B cell (primary cell): ENCODE results near the gene TRERF1. TPM values are rescaled to one million over a fixed set of nuclear protein-coding genes. Genes with fewer than 3 reads are reported as not detected.

Source experiments
- ATAC-seq: fragments of 200-7000 bp; cut with Tn5 transposase; one replicate; pipeline ENCODE4 v1.10.0; 2021; ENCODE audit warnings: low read depth, mild to moderate bottlenecking, moderate number of reproducible peaks, moderate library complexity
- CTCF ChIA-PET: fragments of 350-600 bp; sonication (Branson Sonifier 250); formaldehyde crosslinking; loops from one replicate; lab custom pipeline; 2021; ENCODE audit warnings: antibody characterized with exemption, inconsistent platforms; lab: Charles Lee
- POLR2A ChIA-PET: fragments of 350-600 bp; sonication (Branson Sonifier 250); formaldehyde crosslinking; loops from one replicate; lab custom pipeline; 2021; ENCODE audit warnings: antibody characterized with exemption; lab: Charles Lee
- DNase-seq: peaks from one replicate; pipeline ENCODE4 v3.0.0; 2013
- H2AFZ ChIP-seq: 2 replicates; pipeline ENCODE4 v1.6.1; 2012; ENCODE audit warnings: mild to moderate bottlenecking, low read depth, low read length; ENCODE audit not compliant: insufficient read depth, poor library complexity, severe bottlenecking
- H3K27ac ChIP-seq, 2 donors: 1 replicate in 1 of 2; 2 replicates in 1 of 2; pipeline ENCODE4 v1.5.1; 2012 to 2013; ENCODE audit warnings: low read length in 2 of 2, mild to moderate bottlenecking in 2 of 2, moderate library complexity in 1 of 2
- H3K27me3 ChIP-seq, 4 experiments: fragments of 200-600 bp in 1 of 4; sonication (generic) in 1 of 4; replicated peaks in 1 of 4; 1 replicate in 2 of 4; 2 replicates in 2 of 4; pipeline versions ENCODE4 v1.6.1 to v1.7.0; 2013 to 2016; ENCODE audit warnings: low read length in 3 of 4, mild to moderate bottlenecking in 2 of 4, mixed read lengths in 1 of 4, moderate library complexity in 1 of 4; ENCODE audit not compliant: insufficient read depth in 4 of 4, control insufficient read depth in 3 of 4; ENCODE audit errors: control extremely low read depth in 1 of 4
- H3K36me3 ChIP-seq, 2 experiments: replicated peaks in 1 of 2; 1 replicate in 1 of 2; 2 replicates in 1 of 2; pipeline versions ENCODE4 v1.6.1 to v1.7.1; 2013; ENCODE audit warnings: low read length in 1 of 2; ENCODE audit not compliant: insufficient read depth in 2 of 2, control insufficient read depth in 1 of 2; ENCODE audit errors: control extremely low read depth in 1 of 2, extremely low read depth in 1 of 2
- H3K4me1 ChIP-seq, 2 donors: fragments of 200-600 bp in 1 of 2; sonication (generic) in 1 of 2; 1 replicate in 1 of 2; 2 replicates in 1 of 2; pipeline versions ENCODE4 v1.5.1 to v1.6.1; 2013 to 2017; ENCODE audit warnings: low read length in 2 of 2; ENCODE audit not compliant: control insufficient read depth in 2 of 2, insufficient read depth in 2 of 2
- H3K4me2 ChIP-seq: replicated peaks from 2 replicates; pipeline ENCODE3; 2012; ENCODE audit warnings: mild to moderate bottlenecking, low read depth, low read length; ENCODE audit not compliant: poor library complexity, severe bottlenecking
- H3K4me3 ChIP-seq, 5 experiments: fragments of 200-600 bp in 1 of 5; sonication (generic) in 1 of 5; 1 replicate in 3 of 5; 2 replicates in 2 of 5; pipeline versions ENCODE4 v1.5.1 to v1.7.0; 2011 to 2016; ENCODE audit warnings: low read length in 4 of 5, mild to moderate bottlenecking in 4 of 5, low read depth in 2 of 5, control low read depth in 1 of 5, moderate library complexity in 1 of 5; ENCODE audit not compliant: insufficient read depth in 1 of 5; ENCODE audit errors: control extremely low read depth in 1 of 5, extremely low read depth in 1 of 5
- H3K79me2 ChIP-seq: fragments of 200-600 bp; sonication (generic); one replicate; pipeline ENCODE4 v1.6.0; 2016; ENCODE audit warnings: low read length; ENCODE audit not compliant: control insufficient read depth, insufficient read depth
- H3K9ac ChIP-seq: fragments of 200-600 bp; sonication (generic); 2 replicates; pipeline ENCODE4 v1.6.1; 2017; ENCODE audit warnings: mild to moderate bottlenecking, low read length, moderate library complexity
- H3K9me3 ChIP-seq, 3 donors: one replicate each; pipeline versions ENCODE4 v1.6.1 to v1.7.1; 2013; ENCODE audit warnings: low read length in 2 of 3; ENCODE audit not compliant: control insufficient read depth in 2 of 3, insufficient read depth in 1 of 3; ENCODE audit errors: control extremely low read depth in 1 of 3
- H4K20me1 ChIP-seq: 2 replicates; pipeline ENCODE4 v1.6.0; 2012; ENCODE audit warnings: mild to moderate bottlenecking, low read length; ENCODE audit not compliant: insufficient read depth, control insufficient read depth, poor library complexity, severe bottlenecking
- H3K27ac Mint-ChIP-seq: one replicate; pipeline ENCODE4 v1.8.0; 2021; ENCODE audit warnings: mixed read lengths
- H3K27me3 Mint-ChIP-seq: one replicate; pipeline ENCODE4 v1.8.0; 2021; ENCODE audit warnings: mixed read lengths
- H3K4me1 Mint-ChIP-seq: one replicate; pipeline ENCODE4 v1.8.0; 2021; ENCODE audit warnings: mixed read lengths
- H3K4me3 Mint-ChIP-seq: one replicate; pipeline ENCODE4 v1.8.0; 2021; ENCODE audit warnings: mixed read lengths
- H3K9me3 Mint-ChIP-seq: one replicate; pipeline ENCODE4 v1.8.0; 2022; ENCODE audit warnings: mixed read lengths; ENCODE audit not compliant: insufficient read depth
- EZH2 ChIP-seq: IDR thresholded peaks from 2 replicates; pipeline ENCODE4 v1.6.1; 2012; ENCODE audit warnings: borderline replicate concordance, low read depth, mild to moderate bottlenecking, moderate library complexity, low read length; ENCODE audit not compliant: insufficient read depth, poor library complexity, severe bottlenecking
- WGBS: methylation state at CpG from one replicate; pipeline ENCODE4 v1.1.5; 2013; ENCODE audit warnings: missing lambda C conversion rate; ENCODE audit not compliant: insufficient coverage; 5-methylcytosine and 5-hydroxymethylcytosine counted together
- intact Hi-C: fragments of 100-400 bp; cut with micrococcal nuclease; formaldehyde crosslinking; loops from one replicate; pipeline ENCODE4 v1.10.0; 2022
- polyA plus RNA-seq: library from polyadenylated mRNA; depleted of rRNA; stranded (reverse); fragments of >200 nt; gene quantifications from 2 replicates; pipeline ENCODE4 v1.2.3, GENCODE V29; 2012
- total RNA-seq, 2 donors: library from RNA; stranded (reverse); fragments of 120-200 nt in 1 of 2; gene quantifications; 1 replicate in 1 of 2; 2 replicates in 1 of 2; pipeline versions ENCODE4 v1.2.3 to v1.2.4, GENCODE V29; 2013 to 2022
- TF ChIP-seq, protein P1 (sequence below): fragments of 200-600 bp; IDR thresholded peaks from one replicate; pipeline ENCODE4 v1.8.0; 2022; ENCODE audit warnings: antibody characterized with exemption, mild to moderate bottlenecking

TRERF1 gene
- total and polyA plus RNA-seq, 2 donors (not counting 1 experiment from before 2014, with no cell fraction given): 3.5 to 6.7 TPM

DNA sequence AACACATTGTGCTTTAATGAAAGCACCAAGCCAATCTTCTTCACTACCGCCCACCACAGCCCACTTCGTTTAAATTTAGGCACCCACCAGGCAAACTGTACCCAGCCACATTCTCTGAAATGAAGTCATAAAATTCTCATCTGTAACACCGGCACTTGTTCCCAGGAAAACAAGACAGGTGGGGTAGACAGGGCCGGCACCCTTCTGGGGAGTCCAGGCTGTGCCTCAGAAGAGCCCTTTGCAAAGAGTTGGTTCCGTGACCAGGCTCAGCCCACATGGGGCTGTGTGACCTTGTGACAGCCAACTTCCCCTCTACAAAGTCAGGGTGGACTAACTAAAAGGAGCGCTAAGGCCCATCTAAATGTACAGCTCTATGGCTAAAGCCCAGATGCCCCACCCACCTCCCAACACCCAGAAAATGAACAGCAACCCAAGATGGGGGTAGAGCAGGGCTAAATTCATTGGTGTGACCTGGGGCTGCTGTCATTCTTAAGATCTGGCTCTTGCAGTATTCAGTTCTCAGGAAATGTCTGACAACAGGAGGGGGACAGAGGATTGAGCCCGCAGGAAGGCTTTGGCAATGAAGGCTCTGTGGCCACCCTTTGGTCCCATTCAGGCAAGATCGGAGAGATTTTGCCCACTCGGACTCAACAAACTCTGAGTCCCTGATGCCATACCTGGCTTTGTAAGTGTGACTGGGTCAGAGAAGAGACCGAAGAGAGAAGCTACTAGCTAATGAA lies 56.7 kb downstream of the TRERF1 start:
- no peaks in the 10 kb centered on the region for H3K27me3 ChIP-seq
- peak; percentile 21 for DNase-seq
- Mint-ChIP-seq H3K9me3 (no peaks in the 10 kb centered on the region), H3K4me1 (peaks cover 13% of the 10 kb centered on the region), H3K4me3 (peak overlapping the region; percentile 23), H3K27me3 (no peaks in the 10 kb centered on the region), H3K27ac (peak overlapping the region; percentile 4)
- CTCF ChIA-PET: interaction anchor here (0.8 kb wide), 1 partner anchor 86 kb away, joined by 3 read pairs; no protein-coding TSS in a partner anchor
- H3K4me3 ChIP-seq: peak overlapping the region in 1 of 5 experiments; percentile 9
- H3K4me2 ChIP-seq: peak overlapping the region; percentile 37
- H3K79me2 ChIP-seq: no peaks in the 10 kb centered on the region
- POLR2A ChIA-PET: no interaction called here
- peak; percentile 51 for ATAC-seq
- peaks cover 0 to 11% of the 10 kb centered on the region in 2 donors for H3K4me1 ChIP-seq
- no peaks in the 10 kb centered on the region for H4K20me1 ChIP-seq
- no peak overlapping the region for H3K9ac ChIP-seq
- no peak overlapping the region for H3K27ac ChIP-seq
- WGBS: 90% methylated on average over 9 of the region's 10 CpGs
- no peaks in the 10 kb centered on the region for H3K9me3 ChIP-seq
- H3K36me3 ChIP-seq: no peaks in the 10 kb centered on the region
- no peak overlapping the region for H2AFZ ChIP-seq
- TF ChIP-seq, protein P1, sequence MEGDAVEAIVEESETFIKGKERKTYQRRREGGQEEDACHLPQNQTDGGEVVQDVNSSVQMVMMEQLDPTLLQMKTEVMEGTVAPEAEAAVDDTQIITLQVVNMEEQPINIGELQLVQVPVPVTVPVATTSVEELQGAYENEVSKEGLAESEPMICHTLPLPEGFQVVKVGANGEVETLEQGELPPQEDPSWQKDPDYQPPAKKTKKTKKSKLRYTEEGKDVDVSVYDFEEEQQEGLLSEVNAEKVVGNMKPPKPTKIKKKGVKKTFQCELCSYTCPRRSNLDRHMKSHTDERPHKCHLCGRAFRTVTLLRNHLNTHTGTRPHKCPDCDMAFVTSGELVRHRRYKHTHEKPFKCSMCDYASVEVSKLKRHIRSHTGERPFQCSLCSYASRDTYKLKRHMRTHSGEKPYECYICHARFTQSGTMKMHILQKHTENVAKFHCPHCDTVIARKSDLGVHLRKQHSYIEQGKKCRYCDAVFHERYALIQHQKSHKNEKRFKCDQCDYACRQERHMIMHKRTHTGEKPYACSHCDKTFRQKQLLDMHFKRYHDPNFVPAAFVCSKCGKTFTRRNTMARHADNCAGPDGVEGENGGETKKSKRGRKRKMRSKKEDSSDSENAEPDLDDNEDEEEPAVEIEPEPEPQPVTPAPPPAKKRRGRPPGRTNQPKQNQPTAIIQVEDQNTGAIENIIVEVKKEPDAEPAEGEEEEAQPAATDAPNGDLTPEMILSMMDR: no peak
- no peak for TF ChIP-seq EZH2
- intact Hi-C loops: loop anchor here (10.0 kb wide), 1 partner anchor 60 kb away; the partner anchor contains the start of gene TRERF1

GRCh38 chr6:42394151-42394550 lies 57.6 kb downstream of the TRERF1 start:
- no peak for ATAC-seq
- H3K9ac ChIP-seq: no peak overlapping the region
- H3K27ac ChIP-seq: no peak overlapping the region
- H4K20me1 ChIP-seq: no peaks in the 10 kb centered on the region
- H3K27me3 ChIP-seq: no peaks in the 10 kb centered on the region
- CTCF ChIA-PET: no interaction called here
- no peaks in the 10 kb centered on the region for H3K36me3 ChIP-seq
- H3K27me3 Mint-ChIP-seq: no peaks in the 10 kb centered on the region
- TF ChIP-seq, protein P1: no peak
- TF ChIP-seq EZH2: no peak
- H3K4me1 Mint-ChIP-seq: peaks cover 19% of the 10 kb centered on the region
- no peaks in the 10 kb centered on the region for H3K9me3 Mint-ChIP-seq
- H3K4me1 ChIP-seq: peaks cover 0 to 20% of the 10 kb centered on the region in 2 donors
- no peaks in the 10 kb centered on the region for H3K9me3 ChIP-seq
- POLR2A ChIA-PET: no interaction called here
- H3K79me2 ChIP-seq: no peaks in the 10 kb centered on the region
- peak overlapping the region in 1 of 5 experiments; percentile 15 for H3K4me3 ChIP-seq
- H2AFZ ChIP-seq: no peak overlapping the region
- intact Hi-C loops: loop anchor here (10.0 kb wide), 1 partner anchor 61 kb away; the partner anchor contains the start of gene TRERF1
- no peak for DNase-seq
- H3K4me2 ChIP-seq: peak overlapping the region; percentile 37
- H3K4me3 Mint-ChIP-seq: peak overlapping the region; percentile 2
- WGBS: 98% methylated on average over 4 of the region's 4 CpGs
- H3K27ac Mint-ChIP-seq: no peak overlapping the region
